ENCODE results near the gene ETFB. TPM values are rescaled to one million over a fixed set of nuclear protein-coding genes. Genes with fewer than 3 reads are reported as not detected.

ETFB gene
- total and polyA plus RNA-seq, 10 of the 15 experiments (the other 5 are each of a cell fraction or from before 2014, with no cell fraction given) = 15.1 to 166 (median 87.8) TPM

DNA sequence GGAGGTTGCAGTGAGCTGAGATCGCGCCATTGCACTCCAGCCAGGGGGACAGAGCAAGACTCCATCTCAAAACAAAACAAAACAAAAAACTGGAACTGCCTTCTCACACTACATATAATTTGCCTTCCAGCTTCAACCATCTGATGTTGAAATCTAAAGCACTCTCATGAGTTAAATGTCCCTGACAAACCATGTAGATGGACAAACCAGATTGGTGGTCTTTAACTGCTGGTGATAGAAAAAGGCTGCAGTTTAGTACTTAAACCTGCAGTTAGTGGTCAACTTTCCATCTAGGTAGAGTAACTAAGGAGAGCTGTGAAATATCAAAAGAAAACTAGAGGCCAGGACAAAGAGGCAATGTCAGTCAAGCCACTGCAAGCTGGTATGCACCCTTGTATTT, 30.0 kb upstream of the ETFB start:
- H2AFZ ChIP-seq (ENCODE audit: control insufficient read depth, low read depth, low read length) = no peak overlapping the region
- FAIRE-seq (no peak), DNase-seq (ENCODE audit: low read depth, low spot score) (no peak), ATAC-seq (no peak)
- H3K9me3 ChIP-seq (replicated peaks; ENCODE audit: control insufficient read depth, insufficient read depth, low read length) = no peaks in the 10 kb centered on the region; the same call in 2 of the 3 replicates
- TF ChIP-seq HDAC6 (IDR thresholded peaks at IDR 0.05; ENCODE audit: unreplicated experiment) (no peak), SMARCA5 (IDR thresholded peaks at IDR 0.05) (no peak), MYB (IDR thresholded peaks at IDR 0.05; ENCODE audit: borderline replicate concordance, low read depth, low read length) (no peak), RB1 (IDR thresholded peaks at IDR 0.05; ENCODE audit: borderline replicate concordance) (no peak), KLF5 (IDR thresholded peaks at IDR 0.05; ENCODE audit: partially characterized antibody) (no peak), TBL1XR1 (IDR thresholded peaks at IDR 0.05; ENCODE audit: low read depth, low read length) (no peak)
- TF ChIP-seq, protein P1, sequence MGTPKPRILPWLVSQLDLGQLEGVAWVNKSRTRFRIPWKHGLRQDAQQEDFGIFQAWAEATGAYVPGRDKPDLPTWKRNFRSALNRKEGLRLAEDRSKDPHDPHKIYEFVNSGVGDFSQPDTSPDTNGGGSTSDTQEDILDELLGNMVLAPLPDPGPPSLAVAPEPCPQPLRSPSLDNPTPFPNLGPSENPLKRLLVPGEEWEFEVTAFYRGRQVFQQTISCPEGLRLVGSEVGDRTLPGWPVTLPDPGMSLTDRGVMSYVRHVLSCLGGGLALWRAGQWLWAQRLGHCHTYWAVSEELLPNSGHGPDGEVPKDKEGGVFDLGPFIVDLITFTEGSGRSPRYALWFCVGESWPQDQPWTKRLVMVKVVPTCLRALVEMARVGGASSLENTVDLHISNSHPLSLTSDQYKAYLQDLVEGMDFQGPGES (IDR thresholded peaks at IDR 0.05) = no peak
- TF ChIP-seq, protein P2, sequence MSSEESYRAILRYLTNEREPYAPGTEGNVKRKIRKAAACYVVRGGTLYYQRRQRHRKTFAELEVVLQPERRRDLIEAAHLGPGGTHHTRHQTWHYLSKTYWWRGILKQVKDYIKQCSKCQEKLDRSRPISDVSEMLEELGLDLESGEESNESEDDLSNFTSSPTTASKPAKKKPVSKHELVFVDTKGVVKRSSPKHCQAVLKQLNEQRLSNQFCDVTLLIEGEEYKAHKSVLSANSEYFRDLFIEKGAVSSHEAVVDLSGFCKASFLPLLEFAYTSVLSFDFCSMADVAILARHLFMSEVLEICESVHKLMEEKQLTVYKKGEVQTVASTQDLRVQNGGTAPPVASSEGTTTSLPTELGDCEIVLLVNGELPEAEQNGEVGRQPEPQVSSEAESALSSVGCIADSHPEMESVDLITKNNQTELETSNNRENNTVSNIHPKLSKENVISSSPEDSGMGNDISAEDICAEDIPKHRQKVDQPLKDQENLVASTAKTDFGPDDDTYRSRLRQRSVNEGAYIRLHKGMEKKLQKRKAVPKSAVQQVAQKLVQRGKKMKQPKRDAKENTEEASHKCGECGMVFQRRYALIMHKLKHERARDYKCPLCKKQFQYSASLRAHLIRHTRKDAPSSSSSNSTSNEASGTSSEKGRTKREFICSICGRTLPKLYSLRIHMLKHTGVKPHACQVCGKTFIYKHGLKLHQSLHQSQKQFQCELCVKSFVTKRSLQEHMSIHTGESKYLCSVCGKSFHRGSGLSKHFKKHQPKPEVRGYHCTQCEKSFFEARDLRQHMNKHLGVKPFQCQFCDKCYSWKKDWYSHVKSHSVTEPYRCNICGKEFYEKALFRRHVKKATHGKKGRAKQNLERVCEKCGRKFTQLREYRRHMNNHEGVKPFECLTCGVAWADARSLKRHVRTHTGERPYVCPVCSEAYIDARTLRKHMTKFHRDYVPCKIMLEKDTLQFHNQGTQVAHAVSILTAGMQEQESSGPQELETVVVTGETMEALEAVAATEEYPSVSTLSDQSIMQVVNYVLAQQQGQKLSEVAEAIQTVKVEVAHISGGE (CRISPR knock-in tag; IDR thresholded peaks at IDR 0.05) = no peak
- TF ChIP-seq, protein P3, sequence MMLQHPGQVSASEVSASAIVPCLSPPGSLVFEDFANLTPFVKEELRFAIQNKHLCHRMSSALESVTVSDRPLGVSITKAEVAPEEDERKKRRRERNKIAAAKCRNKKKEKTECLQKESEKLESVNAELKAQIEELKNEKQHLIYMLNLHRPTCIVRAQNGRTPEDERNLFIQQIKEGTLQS (IDR thresholded peaks at IDR 0.05; ENCODE audit: borderline replicate concordance, extremely low read depth, low read depth, low read length) = no peak
- TF ChIP-seq, protein P4, sequence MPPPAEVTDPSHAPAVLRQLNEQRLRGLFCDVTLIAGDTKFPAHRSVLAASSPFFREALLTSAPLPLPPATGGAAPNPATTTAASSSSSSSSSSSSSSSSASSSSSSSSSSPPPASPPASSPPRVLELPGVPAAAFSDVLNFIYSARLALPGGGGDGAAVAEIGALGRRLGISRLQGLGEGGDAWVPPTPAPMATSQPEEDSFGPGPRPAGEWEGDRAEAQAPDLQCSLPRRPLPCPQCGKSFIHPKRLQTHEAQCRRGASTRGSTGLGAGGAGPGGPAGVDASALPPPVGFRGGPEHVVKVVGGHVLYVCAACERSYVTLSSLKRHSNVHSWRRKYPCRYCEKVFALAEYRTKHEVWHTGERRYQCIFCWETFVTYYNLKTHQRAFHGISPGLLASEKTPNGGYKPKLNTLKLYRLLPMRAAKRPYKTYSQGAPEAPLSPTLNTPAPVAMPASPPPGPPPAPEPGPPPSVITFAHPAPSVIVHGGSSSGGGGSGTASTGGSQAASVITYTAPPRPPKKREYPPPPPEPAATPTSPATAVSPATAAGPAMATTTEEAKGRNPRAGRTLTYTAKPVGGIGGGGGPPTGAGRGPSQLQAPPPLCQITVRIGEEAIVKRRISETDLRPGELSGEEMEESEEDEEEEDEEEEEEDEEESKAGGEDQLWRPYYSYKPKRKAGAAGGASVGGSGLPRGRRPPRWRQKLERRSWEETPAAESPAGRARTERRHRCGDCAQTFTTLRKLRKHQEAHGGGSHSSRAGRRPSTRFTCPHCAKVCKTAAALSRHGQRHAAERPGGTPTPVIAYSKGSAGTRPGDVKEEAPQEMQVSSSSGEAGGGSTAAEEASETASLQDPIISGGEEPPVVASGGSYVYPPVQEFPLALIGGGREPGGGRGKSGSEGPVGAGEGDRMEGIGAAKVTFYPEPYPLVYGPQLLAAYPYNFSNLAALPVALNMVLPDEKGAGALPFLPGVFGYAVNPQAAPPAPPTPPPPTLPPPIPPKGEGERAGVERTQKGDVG (CRISPR knock-in tag; IDR thresholded peaks at IDR 0.05) = no peak
- H3K4me1 ChIP-seq (ENCODE audit: control insufficient read depth, insufficient read depth, low read length) = peaks cover 15% of the 10 kb centered on the region
- peaks cover 5% of the 10 kb centered on the region for H3K79me2 ChIP-seq (ENCODE audit: control insufficient read depth, insufficient read depth, low read length)
- no peaks in the 10 kb centered on the region for H3K36me3 ChIP-seq (ENCODE audit: control insufficient read depth in 2 of 2, insufficient read depth in 2 of 2, low read length in 1 of 2)
- ChIA-PET RAD21 (ENCODE audit: unreplicated experiment) (interaction anchor here (0.7 to 3.8 kb wide), 6 partner anchors 22 to 57 kb away, joined by 3 to 51 read pairs (median 21); partner anchors contain the start of genes ETFB and SIGLEC10), CTCF (interaction anchor here (1.1 to 4.9 kb wide), 17 partner anchors 12 to 265 kb away, joined by 3 to 49 read pairs (median 10); partner anchors contain the start of genes CLDND2, ETFB, NKG7 and SIGLEC10), POLR2A (interaction anchor here (0.5 to 4.8 kb wide), 11 partner anchors 12 to 56 kb away, joined by 3 to 64 read pairs (median 9); partner anchors contain the start of genes CLDND2, ETFB, NKG7 and SIGLEC10), SMC1A (ENCODE audit: uncharacterized antibody, unreplicated experiment) (interaction anchor here (0.7 to 6.6 kb wide), 12 partner anchors 11 to 60 kb away, joined by 3 to 43 read pairs (median 6); partner anchors contain the start of gene SIGLEC10)
- H3K27ac ChIP-seq (ENCODE audit: control insufficient read depth, insufficient read depth) = peak overlapping the region; percentile 97; the same call in 1 of the 2 replicates
- H4K20me1 ChIP-seq (ENCODE audit: control insufficient read depth, insufficient read depth) = no peaks in the 10 kb centered on the region
- H3K27me3 ChIP-seq (replicated peaks in 1 of 2; ENCODE audit: control insufficient read depth in 2 of 2, insufficient read depth in 2 of 2, low read length in 1 of 2) = no peaks in the 10 kb centered on the region
- BruUV-seq (replicated peaks) = no TSS peak
- intact Hi-C loops (cut with micrococcal nuclease; ENCODE audit: unreplicated experiment) (no loop called here), in situ Hi-C loops (cut with MboI) (loop anchor here (25.0 kb wide), 1 partner anchor 1141 kb away; the partner anchor contains the start of gene ZNF808)
- peak overlapping the region; percentile 78; the same call in 1 of the 2 replicates for H3K4me2 ChIP-seq (ENCODE audit: control insufficient read depth, insufficient read depth)
- 95% methylated on average over 2 of the region's 2 CpGs for WGBS (ENCODE audit: insufficient coverage, insufficient replicate concordance, low lambda C conversion rate, missing lambda C conversion rate)
- H3K4me3 ChIP-seq = no peak overlapping the region
- H3K9ac ChIP-seq (ENCODE audit: control insufficient read depth, insufficient read depth, low read length) = no peak overlapping the region; the same call in 1 of the 2 replicates
